SK-N-MC (cell line): ENCODE data around the gene AP4M1.

Experiments used
- EZH2 ChIP-seq: fragments of 200-600 bp; sonication (generic); IDR thresholded peaks from one replicate; pipeline ENCODE4 v1.6.1; 2017; ENCODE audit warnings: antibody characterized with exemption
- FOXP2 ChIP-seq: optimal IDR thresholded peaks from 2 replicates; pipeline ENCODE3; 2011; ENCODE audit warnings: mild to moderate bottlenecking, moderate library complexity; ENCODE audit not compliant: insufficient read depth; ENCODE audit errors: extremely low read length, control extremely low read depth
- POLR2AphosphoS5 ChIP-seq: IDR thresholded peaks from 2 replicates; pipeline ENCODE4 v1.6.1; 2012; ENCODE audit warnings: mild to moderate bottlenecking, low read depth, low read length, borderline replicate concordance

GRCh38 chr7:100124301-100125230, 23.1 kb downstream of the AP4M1 start:
- TF ChIP-seq POLR2AphosphoS5 = no peak
- TF ChIP-seq EZH2 = no peak
- TF ChIP-seq FOXP2 = no peak
